H9 (cell line): ENCODE results near the gene TFEB. TPM values are rescaled to one million over a fixed set of nuclear protein-coding genes. Genes with fewer than 3 reads are reported as not detected.

Experiments used
- DNase-seq: peaks from one replicate; pipeline ENCODE4 v3.0.0-alpha.2; 2017
- H2AFZ ChIP-seq: one replicate; pipeline ENCODE4 v1.6.1; 2013; ENCODE audit warnings: mild to moderate bottlenecking, low read length, control low read depth, moderate library complexity
- H2AK5ac ChIP-seq: 2 replicates; pipeline ENCODE4 v1.6.1; 2013; ENCODE audit warnings: low read length, control low read depth, mixed read lengths; ENCODE audit not compliant: insufficient read length
- H2BK120ac ChIP-seq: one replicate; pipeline ENCODE4 v1.6.1; 2013; ENCODE audit warnings: low read depth, mild to moderate bottlenecking, low read length, control low read depth, inconsistent platforms; ENCODE audit not compliant: poor library complexity, severe bottlenecking
- H2BK12ac ChIP-seq: 2 replicates; pipeline ENCODE4 v1.6.1; 2013; ENCODE audit warnings: low read length, control low read depth, mixed read lengths, low read depth; ENCODE audit not compliant: insufficient read length
- H2BK15ac ChIP-seq: 2 replicates; pipeline ENCODE4 v1.6.1; 2013; ENCODE audit warnings: low read depth, low read length, control low read depth
- H2BK20ac ChIP-seq: one replicate; pipeline ENCODE4 v1.6.1; 2013; ENCODE audit warnings: low read depth, mild to moderate bottlenecking, low read length, control low read depth, inconsistent platforms; ENCODE audit not compliant: poor library complexity, severe bottlenecking
- H2BK5ac ChIP-seq: 2 replicates; pipeline ENCODE4 v1.6.1; 2013; ENCODE audit warnings: low read length, control low read depth, mixed read lengths; ENCODE audit not compliant: insufficient read length
- H3K14ac ChIP-seq: 2 replicates; pipeline ENCODE4 v1.6.1; 2013; ENCODE audit warnings: low read length, control low read depth; ENCODE audit not compliant: insufficient read depth
- H3K18ac ChIP-seq: 2 replicates; pipeline ENCODE4 v1.6.1; 2013; ENCODE audit warnings: low read depth, mild to moderate bottlenecking, mixed read lengths, low read length, control low read depth; ENCODE audit not compliant: insufficient read length
- H3K23ac ChIP-seq: 2 replicates; pipeline ENCODE4 v1.6.1; 2013; ENCODE audit warnings: low read length, control low read depth, mixed read lengths, low read depth; ENCODE audit not compliant: insufficient read length
- H3K23me2 ChIP-seq: 2 replicates; pipeline ENCODE4 v1.6.1; 2013; ENCODE audit warnings: low read depth, mild to moderate bottlenecking, mixed read lengths, low read length, control low read depth; ENCODE audit not compliant: insufficient read length, poor library complexity, severe bottlenecking
- H3K27ac ChIP-seq: 2 replicates; pipeline ENCODE4 v1.5.1; 2013; ENCODE audit warnings: low read length, control low read depth, mixed read lengths, low read depth; ENCODE audit not compliant: insufficient read length
- H3K27me3 ChIP-seq: 2 replicates; pipeline ENCODE4 v1.6.1; 2013; ENCODE audit warnings: low read length, control low read depth, inconsistent platforms; ENCODE audit not compliant: insufficient read depth
- H3K4ac ChIP-seq: 2 replicates; pipeline ENCODE4 v1.6.1; 2013; ENCODE audit warnings: low read depth, mild to moderate bottlenecking, control low read depth, inconsistent platforms, low read length, moderate library complexity
- H3K4me1 ChIP-seq: 2 replicates; pipeline ENCODE4 v1.6.1; 2013; ENCODE audit warnings: low read length, control low read depth, inconsistent platforms; ENCODE audit not compliant: insufficient read depth
- H3K4me2 ChIP-seq: 2 replicates; pipeline ENCODE4 v1.6.1; 2013; ENCODE audit warnings: low read length, control low read depth, mixed read lengths; ENCODE audit not compliant: insufficient read length, insufficient read depth
- H3K56ac ChIP-seq: 2 replicates; pipeline ENCODE4 v1.6.1; 2013; ENCODE audit warnings: low read depth, mild to moderate bottlenecking, mixed read lengths, low read length, control low read depth; ENCODE audit not compliant: insufficient read length
- H3K79me1 ChIP-seq: 2 replicates; pipeline ENCODE4 v1.6.1; 2013; ENCODE audit warnings: low read depth, mild to moderate bottlenecking, moderate library complexity, low read length, control low read depth, inconsistent platforms; ENCODE audit not compliant: insufficient read depth, poor library complexity, severe bottlenecking
- H3K79me2 ChIP-seq: 2 replicates; pipeline ENCODE4 v1.6.1; 2013; ENCODE audit warnings: low read length, control low read depth, inconsistent platforms; ENCODE audit not compliant: insufficient read depth
- H3K9ac ChIP-seq: 2 replicates; pipeline ENCODE4 v1.6.1; 2013; ENCODE audit warnings: low read length, control low read depth, mixed read lengths; ENCODE audit not compliant: insufficient read length; ENCODE audit errors: extremely low read depth
- H3K9me3 ChIP-seq: one replicate; pipeline ENCODE4 v1.6.1; 2013; ENCODE audit warnings: low read depth, low read length, inconsistent platforms; ENCODE audit not compliant: control insufficient read depth
- H3T11ph ChIP-seq: one replicate; pipeline ENCODE4 v1.6.1; 2013; ENCODE audit warnings: mild to moderate bottlenecking, low read length, control low read depth, inconsistent platforms
- H4K20me1 ChIP-seq: one replicate; pipeline ENCODE4 v1.6.1; 2013; ENCODE audit not compliant: control insufficient read depth, insufficient read length, insufficient read depth
- H4K5ac ChIP-seq: 2 replicates; pipeline ENCODE4 v1.6.1; 2013; ENCODE audit warnings: low read depth, mild to moderate bottlenecking, mixed read lengths, low read length, control low read depth; ENCODE audit not compliant: insufficient read length
- H4K8ac ChIP-seq: replicated peaks from 2 replicates; pipeline ENCODE4 v1.6.1; 2013; ENCODE audit warnings: low read length, control low read depth, mixed read lengths, low read depth; ENCODE audit not compliant: insufficient read length
- H4K91ac ChIP-seq: 2 replicates; pipeline ENCODE4 v1.6.1; 2013; ENCODE audit warnings: low read depth, mild to moderate bottlenecking, moderate library complexity, mixed read lengths, low read length, control low read depth; ENCODE audit not compliant: insufficient read length
- H3K27ac Mint-ChIP-seq, 3 experiments: 2 replicates in 2 of 3; 3 replicates in 1 of 3; pipeline ENCODE4 v1.8.0; 2020 to 2021; ENCODE audit warnings: mixed read lengths in 3 of 3, mild to moderate bottlenecking in 1 of 3, moderate library complexity in 1 of 3
- H3K27me3 Mint-ChIP-seq: 2 replicates; pipeline ENCODE4 v1.8.0; 2021; ENCODE audit warnings: low read depth, mild to moderate bottlenecking, moderate library complexity, mixed read lengths
- H3K36me3 Mint-ChIP-seq, 3 experiments: 2 replicates in 2 of 3; 3 replicates in 1 of 3; pipeline ENCODE4 v1.8.0; 2020 to 2021; ENCODE audit warnings: low read depth in 3 of 3, mixed read lengths in 3 of 3; ENCODE audit not compliant: insufficient read depth in 1 of 3
- H3K4me1 Mint-ChIP-seq, 2 experiments: 2 replicates each; pipeline ENCODE4 v1.8.0; 2020; ENCODE audit warnings: mixed read lengths in 2 of 2
- H3K4me3 Mint-ChIP-seq, 2 experiments: 2 replicates in 1 of 2; 3 replicates in 1 of 2; pipeline ENCODE4 v1.8.0; 2020 to 2021; ENCODE audit warnings: mild to moderate bottlenecking in 2 of 2, mixed read lengths in 2 of 2, moderate library complexity in 1 of 2
- H3K9me3 Mint-ChIP-seq, 2 experiments: 2 replicates in 1 of 2; 3 replicates in 1 of 2; pipeline ENCODE4 v1.8.0; 2020; ENCODE audit warnings: mild to moderate bottlenecking in 2 of 2, mixed read lengths in 2 of 2, moderate library complexity in 1 of 2
- WGBS: extraction: QIAGEN DNeasy Blood & Tissue Kit; methylation state at CpG from one replicate; pipeline ENCODE4 v1.1.7; 2013; ENCODE audit warnings: missing lambda C conversion rate, low lambda C conversion rate, mixed read lengths; ENCODE audit not compliant: insufficient read length; ENCODE audit errors: extremely low coverage; 5-methylcytosine and 5-hydroxymethylcytosine counted together
- total RNA-seq: library from RNA; stranded (reverse); gene quantifications from 2 replicates; pipeline ENCODE4 v1.2.1, GENCODE V29; 2021
- TF ChIP-seq, protein P1 (sequence below): fragments of 200-600 bp; sonication (generic); conservative IDR thresholded peaks from 3 replicates; pipeline ENCODE4 v1.8.0; 2021; ENCODE audit warnings: antibody characterized with exemption, mild to moderate bottlenecking

TFEB gene
- total RNA-seq, 1 experiment from 2014 or later, result 1.2 TPM

- Histone ChIP-seq H3K18ac (no peak overlapping the region), H3K9ac (no peak overlapping the region), H3K23me2 (no peaks in the 10 kb centered on the region), H3K4me2 (no peak overlapping the region), H2BK20ac (no peak overlapping the region), H3K56ac (no peak overlapping the region), H4K91ac (no peak overlapping the region), H2BK12ac (no peak overlapping the region), H3K9me3 (no peaks in the 10 kb centered on the region), H2AFZ (no peak overlapping the region), H3K79me1 (no peaks in the 10 kb centered on the region), H2BK15ac (no peak overlapping the region), H2BK5ac (no peak overlapping the region), H2BK120ac (no peak overlapping the region), H2AK5ac (no peak overlapping the region), H3K14ac (no peak overlapping the region), H3T11ph (no peak overlapping the region), H4K5ac (no peak overlapping the region), H3K4me1 (no peaks in the 10 kb centered on the region; the same call in 1 of the 2 replicates), H3K23ac (no peak overlapping the region), H3K79me2 (no peaks in the 10 kb centered on the region), H3K4ac (no peak overlapping the region), H4K8ac (no peak overlapping the region), H4K20me1 (no peaks in the 10 kb centered on the region), H3K27ac (no peak overlapping the region), H3K27me3 (no peaks in the 10 kb centered on the region)
- Mint-ChIP-seq H3K9me3 (no peaks in the 10 kb centered on the region), H3K4me3 (no peak overlapping the region), H3K4me1 (peaks cover 22 to 29% of the 10 kb centered on the region in 2 experiments), H3K36me3 (no peaks in the 10 kb centered on the region), H3K27ac (peak overlapping the region in 1 of 3 experiments; percentile 94; a peak in 1 of 7 replicates), H3K27me3 (peaks cover 9% of the 10 kb centered on the region)
- no CpG with 5 or more reads among the region's 7 CpGs for WGBS
- TF ChIP-seq, protein P1, sequence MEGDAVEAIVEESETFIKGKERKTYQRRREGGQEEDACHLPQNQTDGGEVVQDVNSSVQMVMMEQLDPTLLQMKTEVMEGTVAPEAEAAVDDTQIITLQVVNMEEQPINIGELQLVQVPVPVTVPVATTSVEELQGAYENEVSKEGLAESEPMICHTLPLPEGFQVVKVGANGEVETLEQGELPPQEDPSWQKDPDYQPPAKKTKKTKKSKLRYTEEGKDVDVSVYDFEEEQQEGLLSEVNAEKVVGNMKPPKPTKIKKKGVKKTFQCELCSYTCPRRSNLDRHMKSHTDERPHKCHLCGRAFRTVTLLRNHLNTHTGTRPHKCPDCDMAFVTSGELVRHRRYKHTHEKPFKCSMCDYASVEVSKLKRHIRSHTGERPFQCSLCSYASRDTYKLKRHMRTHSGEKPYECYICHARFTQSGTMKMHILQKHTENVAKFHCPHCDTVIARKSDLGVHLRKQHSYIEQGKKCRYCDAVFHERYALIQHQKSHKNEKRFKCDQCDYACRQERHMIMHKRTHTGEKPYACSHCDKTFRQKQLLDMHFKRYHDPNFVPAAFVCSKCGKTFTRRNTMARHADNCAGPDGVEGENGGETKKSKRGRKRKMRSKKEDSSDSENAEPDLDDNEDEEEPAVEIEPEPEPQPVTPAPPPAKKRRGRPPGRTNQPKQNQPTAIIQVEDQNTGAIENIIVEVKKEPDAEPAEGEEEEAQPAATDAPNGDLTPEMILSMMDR, result no peak
- no peak for DNase-seq
These were observed 31.4 kb downstream of the TFEB start for GRCh38 chr6:41704028-41704427.
